Epithelial cell of prostate (primary cell): ENCODE results near the gene PLCD1.

Experiments used
- DNase-seq: peaks from one replicate; pipeline ENCODE4 v3.0.0-alpha.2; 2011; ENCODE audit warnings: low read depth, low spot score
- H3K27ac ChIP-seq: fragments of 450-650 bp; 2 replicates; pipeline ENCODE4 v1.5.1; 2017; ENCODE audit warnings: mild to moderate bottlenecking

PLCD1 gene

DNA sequence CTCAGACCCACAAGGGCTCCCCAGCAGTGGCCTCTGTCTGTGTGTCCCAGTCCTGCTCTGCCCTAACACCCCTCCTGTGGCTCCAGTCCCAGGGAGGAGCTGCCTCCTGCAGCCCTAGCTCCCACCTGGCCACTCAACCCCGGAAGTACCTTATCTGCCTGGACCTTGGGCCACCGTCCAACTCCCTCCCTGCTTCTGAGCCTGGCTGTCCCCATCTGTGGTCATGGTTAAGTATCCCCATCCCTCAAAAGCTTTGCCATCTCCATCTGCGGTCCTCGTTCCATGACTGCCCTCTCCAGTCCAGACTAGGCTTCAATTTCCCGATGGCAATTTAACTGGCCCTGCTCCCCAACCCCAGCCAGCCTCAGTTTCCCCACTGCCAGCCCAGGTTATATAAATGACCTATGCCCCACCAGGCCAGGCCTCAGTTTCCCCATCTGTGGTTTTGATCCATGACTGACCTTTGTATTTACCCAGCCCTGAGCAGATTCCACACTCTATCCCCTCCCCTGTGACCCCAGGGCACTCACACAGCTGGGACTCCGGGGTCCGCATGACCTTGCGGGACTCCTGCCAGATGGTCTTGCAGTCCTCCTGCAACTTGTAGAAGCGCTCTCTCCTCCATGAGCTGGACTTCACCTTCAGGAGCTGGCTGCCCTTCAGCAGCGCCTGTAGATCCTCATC is 9.6 kb downstream of the PLCD1 start:
- no peak for DNase-seq
- no peak overlapping the region for H3K27ac ChIP-seq

DNA sequence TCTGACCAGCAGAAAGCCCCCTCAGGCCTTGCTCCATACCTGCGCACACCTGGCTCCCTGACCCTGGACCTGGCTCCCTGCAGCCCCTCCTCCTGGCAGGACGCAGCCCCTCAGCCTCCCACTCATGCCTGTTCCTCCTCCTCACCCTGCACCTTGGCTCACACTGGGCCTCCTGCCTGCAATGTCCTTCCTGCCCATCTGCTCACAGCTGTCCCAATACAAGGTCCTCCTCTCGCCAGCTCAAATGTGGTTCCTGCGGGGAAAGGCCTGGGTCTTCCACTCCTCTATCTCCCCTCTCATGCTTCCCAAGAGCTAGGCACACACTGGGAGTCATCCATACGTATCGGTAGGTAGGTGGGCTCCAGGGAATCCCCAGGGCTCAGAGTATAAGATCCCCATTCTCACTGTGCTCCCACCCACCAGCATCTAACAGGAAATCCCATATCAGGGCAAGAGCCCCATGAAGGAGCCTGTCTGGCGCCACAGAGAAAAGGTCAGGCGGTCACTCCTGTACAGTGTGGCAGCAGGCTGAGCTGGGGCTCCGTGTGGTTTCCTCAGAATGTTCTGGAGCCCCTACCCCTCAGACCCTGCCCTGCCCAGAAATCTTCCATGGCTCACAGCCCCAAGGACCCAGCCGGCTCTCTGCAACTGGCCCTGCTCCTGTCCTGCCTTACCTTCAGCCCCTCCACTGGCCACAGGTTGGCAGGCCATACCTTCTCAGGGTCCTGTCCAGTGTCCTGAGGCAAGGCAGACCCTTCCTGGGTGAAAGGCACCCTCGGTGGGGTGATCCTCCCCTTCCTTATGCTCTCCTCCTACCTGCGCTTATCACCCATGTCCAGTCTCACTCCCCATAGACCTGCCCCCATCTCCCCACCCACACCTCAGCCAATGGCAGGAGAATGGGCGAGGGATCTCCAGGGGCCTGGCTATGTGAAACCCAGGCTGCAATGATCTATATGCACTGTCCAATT is 10.9 kb downstream of the PLCD1 start:
- no peak overlapping the region for H3K27ac ChIP-seq
- no peak for DNase-seq

- H3K27ac ChIP-seq, result no peak overlapping the region
- DNase-seq, result no peak
Observed at GRCh38 chr3:38017445-38018295, 11.8 kb downstream of the PLCD1 start.

GRCh38 chr3:38016847-38017444 is 12.5 kb downstream of the PLCD1 start:
- DNase-seq, result no peak
- H3K27ac ChIP-seq, result no peak overlapping the region

DNA sequence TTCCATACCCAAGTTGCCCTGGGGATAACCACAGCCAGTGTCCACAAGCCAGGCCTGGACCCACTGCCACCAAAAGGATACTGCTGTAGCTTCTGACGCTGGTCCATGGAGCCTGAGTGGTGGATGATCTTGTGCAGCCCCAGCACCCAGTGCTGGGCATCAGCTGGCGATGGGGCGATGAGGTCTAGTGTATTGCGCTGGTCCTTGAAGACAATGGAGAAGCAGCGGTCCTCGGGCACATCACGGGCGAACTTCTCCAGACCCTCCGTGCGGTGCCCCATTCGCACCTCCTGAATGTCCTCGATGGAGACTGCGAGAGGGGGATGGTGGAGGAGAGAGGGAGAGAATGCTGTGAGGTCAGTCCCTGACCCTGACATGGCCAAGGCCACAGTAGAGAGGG is 13.0 kb downstream of the PLCD1 start:
- DNase-seq, result no peak
- H3K27ac ChIP-seq, result no peak overlapping the region

DNA sequence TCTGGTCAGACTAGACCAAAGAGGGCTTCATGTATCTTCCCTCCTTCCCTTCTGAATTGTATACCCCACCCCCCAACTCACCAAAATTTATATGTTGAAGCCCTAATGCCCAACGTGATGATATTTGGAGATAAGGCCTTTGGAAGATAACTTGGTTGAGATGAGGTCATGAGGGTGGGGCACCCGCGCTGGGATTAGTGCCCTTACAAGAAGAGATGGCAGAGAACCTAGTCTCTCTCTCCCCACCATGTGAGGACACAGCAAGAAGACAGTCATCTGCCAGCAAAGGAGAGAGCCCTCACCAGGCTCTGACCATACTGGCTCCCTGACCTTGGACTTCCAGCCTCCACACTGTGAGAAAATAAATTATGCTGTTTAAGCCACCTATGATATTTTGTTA is 13.5 kb downstream of the PLCD1 start:
- DNase-seq, result no peak
- H3K27ac ChIP-seq, result no peak overlapping the region

- no peak for DNase-seq
- no peak overlapping the region for H3K27ac ChIP-seq
Observed at GRCh38 chr3:38015485-38015884, 14.0 kb downstream of the PLCD1 start.

DNA sequence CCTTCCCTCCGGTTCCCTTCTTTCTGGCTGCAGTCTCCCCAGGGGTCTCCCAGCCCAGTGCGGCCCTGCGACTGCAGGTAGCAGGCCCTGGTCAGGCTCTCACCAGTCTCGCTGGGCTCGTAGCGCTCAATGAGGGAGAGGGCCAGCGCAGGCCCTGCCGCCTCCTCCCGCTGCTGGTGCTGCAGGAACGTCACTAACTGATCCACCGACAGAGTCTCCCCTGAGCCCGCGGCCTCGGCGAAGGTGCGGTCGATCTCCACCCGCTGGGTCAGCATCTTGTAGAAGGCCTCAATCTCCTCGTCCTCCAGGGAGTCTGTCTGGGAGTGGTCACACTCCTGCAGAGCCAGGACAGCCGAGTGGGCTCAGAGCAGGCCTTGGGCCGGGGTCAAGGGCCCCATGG is 18.3 kb downstream of the PLCD1 start:
- no peak for DNase-seq
- H3K27ac ChIP-seq, result no peak overlapping the region

- no peak for DNase-seq
- H3K27ac ChIP-seq, result no peak overlapping the region
Observed at GRCh38 chr3:38009807-38010591, 19.4 kb downstream of the PLCD1 start.

DNA sequence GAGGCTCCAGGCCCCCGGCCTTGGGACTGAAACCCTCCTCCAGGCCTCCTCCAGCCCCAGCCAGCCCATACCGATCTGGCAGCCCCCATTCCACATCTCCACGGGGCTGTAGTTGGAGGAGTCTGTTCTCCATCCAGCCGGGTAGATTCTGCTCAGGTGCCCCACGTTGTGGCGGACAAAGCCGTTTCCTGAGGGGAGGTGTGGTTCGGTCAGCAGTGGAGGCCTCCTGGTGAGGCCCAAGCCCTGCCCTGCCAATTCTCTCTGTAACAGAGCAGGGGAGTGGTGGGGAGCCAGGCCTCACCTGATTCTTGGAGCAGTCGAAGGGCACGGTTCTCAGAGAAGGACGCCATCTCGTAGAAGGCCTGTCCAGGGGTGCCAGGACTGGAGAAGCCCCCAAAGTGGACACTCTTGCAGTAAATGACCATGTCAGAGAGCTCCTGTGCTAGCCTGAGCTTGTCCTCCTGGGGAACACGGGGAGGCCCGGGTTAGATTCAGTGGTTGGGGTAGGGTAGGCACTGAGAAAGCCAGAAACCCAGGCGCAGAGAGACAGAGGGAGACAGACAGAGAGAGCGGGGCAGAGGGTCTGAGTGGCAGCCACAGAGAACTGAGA is 20.4 kb downstream of the PLCD1 start:
- no peak overlapping the region for H3K27ac ChIP-seq
- no peak for DNase-seq

DNA sequence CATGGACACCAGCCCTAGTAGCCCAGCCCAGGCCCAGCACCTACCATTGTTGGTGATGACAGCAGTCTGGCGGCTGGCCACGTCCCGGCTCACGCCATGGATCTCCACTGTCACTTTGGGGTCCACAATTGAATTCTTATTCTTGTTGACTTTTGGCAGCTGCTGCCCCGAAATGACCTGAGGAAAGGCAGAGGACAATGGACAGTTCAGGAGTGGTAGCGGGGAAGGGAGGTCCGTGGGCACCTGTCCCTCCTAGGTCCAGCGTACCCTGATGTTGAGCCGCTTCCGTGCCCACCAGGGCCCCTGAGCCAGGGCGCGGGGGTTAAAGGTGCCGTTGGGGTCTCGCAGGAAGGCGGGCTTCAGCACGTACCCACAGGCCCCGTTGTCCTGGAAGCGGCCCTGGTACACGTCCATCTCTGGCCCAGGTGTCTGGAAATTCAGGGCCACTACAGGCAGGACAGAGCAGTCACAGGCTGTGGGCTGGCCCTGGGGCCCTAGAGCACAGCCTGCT is 21.2 kb downstream of the PLCD1 start:
- no peak overlapping the region for H3K27ac ChIP-seq
- DNase-seq, result no peak

GRCh38 chr3:38007754-38008090 is 21.7 kb downstream of the PLCD1 start:
- DNase-seq, result no peak
- no peak overlapping the region for H3K27ac ChIP-seq

- DNase-seq, result no peak
- H3K27ac ChIP-seq, result no peak overlapping the region
Observed at GRCh38 chr3:38006445-38006995, 22.9 kb downstream of the PLCD1 start.

DNA sequence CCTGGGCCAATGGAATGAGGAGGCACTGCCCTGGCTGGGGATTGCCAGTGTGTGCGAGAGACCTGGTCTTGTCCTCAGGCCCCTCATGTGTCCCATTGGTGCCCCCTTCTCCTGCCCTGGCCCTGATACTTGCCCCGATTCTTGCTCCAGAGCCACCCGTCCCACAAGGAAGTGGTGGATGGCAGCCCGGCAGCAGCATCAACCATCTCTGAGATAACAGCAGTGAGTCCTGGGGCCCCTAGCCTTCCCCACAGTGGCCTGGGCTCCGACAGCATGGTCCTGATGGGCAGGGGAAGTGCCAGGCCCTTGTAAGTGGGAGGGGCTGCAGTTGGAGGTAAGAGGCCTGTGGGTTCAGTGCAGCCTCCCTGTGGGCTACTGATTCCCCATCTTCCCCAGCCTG is 23.4 kb downstream of the PLCD1 start:
- no peak for DNase-seq
- H3K27ac ChIP-seq, result peak overlapping the region; percentile 28

DNA sequence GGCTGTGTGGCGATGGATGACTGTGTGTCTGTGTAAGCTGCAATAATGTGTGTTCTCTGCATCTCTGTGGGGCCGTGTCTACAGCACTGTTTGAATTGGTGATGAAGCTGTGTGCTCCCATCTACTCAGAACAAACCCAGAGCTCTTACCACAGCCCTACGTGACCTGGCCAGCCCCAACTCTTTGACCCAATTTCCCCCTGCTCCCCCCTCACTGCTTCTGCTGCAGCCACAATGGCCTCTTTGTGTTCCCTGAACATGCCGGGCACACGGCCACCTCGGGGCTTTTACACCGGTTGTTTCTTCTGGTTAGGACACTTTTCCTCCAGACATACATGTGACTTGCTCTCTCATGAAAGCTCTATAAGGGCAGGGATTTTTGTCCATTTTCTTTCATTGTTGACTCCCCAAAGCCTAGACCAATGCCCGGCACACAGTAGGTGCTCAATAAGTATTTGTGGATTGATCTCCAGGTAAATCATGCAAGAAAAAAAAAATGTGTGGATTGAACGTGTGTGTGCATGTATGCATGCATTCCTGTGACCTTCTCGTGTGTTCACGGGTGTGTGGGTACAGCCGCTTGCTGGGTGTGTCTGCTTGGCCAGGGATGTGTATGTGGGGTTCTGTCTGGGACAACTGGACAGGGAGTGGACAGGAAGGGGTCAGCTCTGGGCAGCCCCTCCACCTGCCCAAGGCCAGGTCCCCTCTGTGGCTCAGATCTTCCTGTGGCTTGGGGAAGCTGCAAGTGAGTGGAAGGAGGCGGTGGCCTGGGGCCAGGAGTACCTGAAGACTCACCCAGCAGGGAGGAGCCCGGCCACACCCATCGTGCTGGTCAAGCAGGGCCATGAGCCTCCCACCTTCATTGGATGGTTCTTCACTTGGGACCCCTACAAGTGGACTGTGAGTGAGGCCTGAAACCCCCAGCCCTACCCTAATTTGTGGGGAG is 24.1 kb downstream of the PLCD1 start:
- peak overlapping the region; percentile 28 for H3K27ac ChIP-seq
- DNase-seq, result no peak

DNA sequence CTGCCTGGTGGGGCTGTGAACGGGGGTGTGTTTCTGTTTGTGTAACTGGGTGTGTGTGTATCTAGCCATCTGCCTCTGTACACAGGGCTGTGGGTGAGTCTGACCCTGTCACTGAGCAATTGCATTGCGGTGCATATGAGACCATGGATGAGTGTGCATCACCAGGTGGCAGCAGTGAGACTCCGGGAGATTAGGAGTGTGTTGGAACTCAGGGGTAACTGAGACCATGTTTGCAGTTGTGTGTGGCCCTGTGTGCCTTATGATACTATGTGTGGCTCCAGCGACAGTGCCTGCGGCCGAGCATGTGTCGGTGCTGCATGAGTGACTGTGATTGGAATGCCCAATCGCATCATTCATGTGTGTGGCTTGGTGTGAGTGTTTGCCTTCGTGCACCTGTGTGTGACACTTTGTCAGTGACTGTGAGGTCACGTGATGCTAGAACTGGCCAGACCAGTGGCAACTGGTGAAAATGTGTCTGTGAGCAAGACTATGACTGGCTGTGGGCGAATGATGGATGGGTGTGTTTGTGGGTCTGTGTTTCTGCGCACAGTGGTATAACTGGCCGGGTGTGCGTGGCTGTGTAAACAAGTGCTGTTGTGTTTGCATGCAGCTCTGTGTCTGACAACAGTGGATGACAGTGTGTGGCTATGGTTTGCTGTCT is 24.9 kb downstream of the PLCD1 start:
- DNase-seq, result peak; percentile 60
- peak overlapping the region; percentile 28 for H3K27ac ChIP-seq

- H3K27ac ChIP-seq, result peak overlapping the region; percentile 28
- no peak for DNase-seq
Observed at GRCh38 chr3:38003817-38004414, 25.5 kb downstream of the PLCD1 start.
